Loucy (cell line): Measurements from ENCODE around the gene POMT2.

ENCODE experiments used
- CTCF ChIP-seq: fragments of 200-600 bp; sonication (generic); conservative IDR thresholded peaks from 2 replicates; pipeline ENCODE4 v1.5.1; 2014; ENCODE audit warnings: mild to moderate bottlenecking, antibody characterized with exemption, low read length
- EZH2phosphoT487 ChIP-seq: fragments of 200-600 bp; IDR thresholded peaks from 2 replicates; pipeline ENCODE4 v1.6.1; 2018; ENCODE audit warnings: antibody characterized with exemption, mild to moderate bottlenecking, moderate library complexity, borderline replicate concordance

- TF ChIP-seq EZH2phosphoT487, result no peak
- no peak for TF ChIP-seq CTCF
Observed at GRCh38 chr14:77286576-77286975, 34.1 kb downstream of the POMT2 start.
